Transverse colon (tissue), 4 donors: Measurements from ENCODE around the gene GNAQ. TPM values are rescaled to one million over a fixed set of nuclear protein-coding genes. Genes with fewer than 3 reads are reported as not detected.
A peak's percentile ranks its signal among the peaks of the same experiment; 100 is the strongest.

ENCODE experiments used
- DNase-seq: peaks from one replicate; pipeline ENCODE4 v3.0.0-alpha.2; 2019
- H3K27ac ChIP-seq, 4 donors: fragments of 200-600 bp; sonication (generic); 2 replicates each; pipeline ENCODE4 v1.5.1; 2016 to 2018; ENCODE audit warnings: inconsistent platforms in 4 of 4
- H3K27me3 ChIP-seq: fragments of 200-600 bp; sonication (generic); 2 replicates; pipeline ENCODE4 v1.5.1; 2017; ENCODE audit warnings: inconsistent platforms
- H3K36me3 ChIP-seq, 4 donors: fragments of 200-600 bp; sonication (generic); 2 replicates each; pipeline ENCODE4 v1.5.1; 2017 to 2019; ENCODE audit warnings: inconsistent platforms in 4 of 4
- H3K4me1 ChIP-seq, 4 donors: fragments of 200-600 bp; sonication (generic); 2 replicates each; pipeline ENCODE4 v1.5.1; 2017 to 2020; ENCODE audit warnings: inconsistent platforms in 4 of 4
- H3K4me3 ChIP-seq, 4 donors: fragments of 200-600 bp; sonication (generic); 1 replicate in 1 of 4; 2 replicates in 3 of 4; pipeline versions ENCODE4 v1.5.1 to v1.6.1; 2017 to 2019; ENCODE audit warnings: inconsistent platforms in 4 of 4
- H3K9me3 ChIP-seq, 2 donors: fragments of 200-600 bp; sonication (generic); 2 replicates each; pipeline ENCODE4 v1.5.1; 2017 to 2019; ENCODE audit warnings: inconsistent platforms in 2 of 2
- EP300 ChIP-seq: sonication (generic); formaldehyde crosslinking; IDR thresholded peaks from one replicate; pipeline ENCODE4 v1.6.1; 2017; ENCODE audit warnings: antibody characterized with exemption, low read depth
- POLR2A ChIP-seq: fragments of 450-650 bp; IDR thresholded peaks from one replicate; pipeline ENCODE4 v1.6.1; 2016; ENCODE audit warnings: antibody characterized with exemption, mild to moderate bottlenecking, moderate library complexity
- POLR2AphosphoS5 ChIP-seq, 3 donors: sonication (generic); formaldehyde crosslinking; IDR thresholded peaks; one replicate each; pipeline ENCODE4 v1.6.1; 2016; ENCODE audit warnings: antibody characterized with exemption in 3 of 3
- WGBS, 2 donors: methylation state at CpG; one replicate each; pipeline ENCODE4 v1.1.5; 2018; ENCODE audit warnings: low coverage in 1 of 2; 5-methylcytosine and 5-hydroxymethylcytosine counted together
- in situ Hi-C, 4 donors: fragments of 200-750 bp; cut with MboI; loops; one replicate each; pipeline versions ENCODE4 v1.15.0 to v1.15.1; 2017; ENCODE audit warnings: low sequenced_read_pairs in 3 of 4, low pct_ligation_motif_present in 1 of 4, low pct_unique_long_range_greater_than_20kb in 1 of 4
- intact Hi-C: fragments of 100-400 bp; cut with DNase I; formaldehyde crosslinking; loops from one replicate; pipeline ENCODE4 v1.15.1; 2023; ENCODE audit warnings: low total_unique reads
- total RNA-seq, 4 donors: library from RNA; depleted of rRNA; stranded (reverse); fragments of >200 nt; gene quantifications; one replicate each; pipeline ENCODE4 v1.1.0, GENCODE V29; 2016
- TF ChIP-seq, protein P1 (sequence below), 5 experiments: fragments of 200-600 bp in 3 of 5; fragments of 450-650 bp in 2 of 5; sonication (generic) in 3 of 5; IDR thresholded peaks; 1 replicate in 2 of 5; 2 replicates in 3 of 5; pipeline ENCODE4 v1.5.1; 2016 to 2017; ENCODE audit warnings: antibody characterized with exemption in 5 of 5, inconsistent platforms in 3 of 5, mild to moderate bottlenecking in 2 of 5, moderate library complexity in 1 of 5

GNAQ gene
- total RNA-seq, 4 donors from 2014 or later: 36.3 to 54.9 (median 47.1) TPM

DNA sequence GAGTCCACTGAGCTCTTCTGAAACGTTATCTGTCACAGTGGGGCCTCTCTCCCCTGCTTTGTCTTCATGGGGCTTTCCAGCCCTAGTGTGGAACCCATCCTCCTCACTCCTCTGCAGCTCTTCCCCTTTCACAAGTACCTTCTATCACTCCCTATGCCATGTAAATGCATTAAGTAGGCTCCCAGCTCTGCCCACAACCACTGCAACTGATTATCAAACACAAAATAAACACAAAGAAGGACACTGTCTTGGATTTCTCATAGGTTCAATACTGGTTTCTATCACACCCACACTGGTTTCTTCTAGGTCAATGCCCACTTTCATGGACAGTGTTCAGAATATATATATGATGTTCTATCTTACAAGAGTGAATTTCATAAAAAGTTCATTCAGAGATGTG is 139.4 kb downstream of the GNAQ start:
- Histone ChIP-seq H3K9me3 (no peaks in the 10 kb centered on the region), H3K27me3 (no peaks in the 10 kb centered on the region), H3K4me3 (no peak overlapping the region), H3K4me1 (peaks cover 0 to 24% (median 9%) of the 10 kb centered on the region in 4 donors), H3K36me3 (no peaks in the 10 kb centered on the region), H3K27ac (no peak overlapping the region)
- DNase-seq: no peak
- in situ Hi-C loops (no loop called here), intact Hi-C loops (no loop called here)
- 60 to 82% methylated on average over 1 of the region's 1 CpG for WGBS, 2 donors
- TF ChIP-seq EP300 (no peak), POLR2A (no peak), POLR2AphosphoS5 (IDR thresholded peaks at IDR 0.05) (no peak)
- TF ChIP-seq, protein P1, sequence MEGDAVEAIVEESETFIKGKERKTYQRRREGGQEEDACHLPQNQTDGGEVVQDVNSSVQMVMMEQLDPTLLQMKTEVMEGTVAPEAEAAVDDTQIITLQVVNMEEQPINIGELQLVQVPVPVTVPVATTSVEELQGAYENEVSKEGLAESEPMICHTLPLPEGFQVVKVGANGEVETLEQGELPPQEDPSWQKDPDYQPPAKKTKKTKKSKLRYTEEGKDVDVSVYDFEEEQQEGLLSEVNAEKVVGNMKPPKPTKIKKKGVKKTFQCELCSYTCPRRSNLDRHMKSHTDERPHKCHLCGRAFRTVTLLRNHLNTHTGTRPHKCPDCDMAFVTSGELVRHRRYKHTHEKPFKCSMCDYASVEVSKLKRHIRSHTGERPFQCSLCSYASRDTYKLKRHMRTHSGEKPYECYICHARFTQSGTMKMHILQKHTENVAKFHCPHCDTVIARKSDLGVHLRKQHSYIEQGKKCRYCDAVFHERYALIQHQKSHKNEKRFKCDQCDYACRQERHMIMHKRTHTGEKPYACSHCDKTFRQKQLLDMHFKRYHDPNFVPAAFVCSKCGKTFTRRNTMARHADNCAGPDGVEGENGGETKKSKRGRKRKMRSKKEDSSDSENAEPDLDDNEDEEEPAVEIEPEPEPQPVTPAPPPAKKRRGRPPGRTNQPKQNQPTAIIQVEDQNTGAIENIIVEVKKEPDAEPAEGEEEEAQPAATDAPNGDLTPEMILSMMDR (IDR thresholded peaks at IDR 0.05): no peak

DNA sequence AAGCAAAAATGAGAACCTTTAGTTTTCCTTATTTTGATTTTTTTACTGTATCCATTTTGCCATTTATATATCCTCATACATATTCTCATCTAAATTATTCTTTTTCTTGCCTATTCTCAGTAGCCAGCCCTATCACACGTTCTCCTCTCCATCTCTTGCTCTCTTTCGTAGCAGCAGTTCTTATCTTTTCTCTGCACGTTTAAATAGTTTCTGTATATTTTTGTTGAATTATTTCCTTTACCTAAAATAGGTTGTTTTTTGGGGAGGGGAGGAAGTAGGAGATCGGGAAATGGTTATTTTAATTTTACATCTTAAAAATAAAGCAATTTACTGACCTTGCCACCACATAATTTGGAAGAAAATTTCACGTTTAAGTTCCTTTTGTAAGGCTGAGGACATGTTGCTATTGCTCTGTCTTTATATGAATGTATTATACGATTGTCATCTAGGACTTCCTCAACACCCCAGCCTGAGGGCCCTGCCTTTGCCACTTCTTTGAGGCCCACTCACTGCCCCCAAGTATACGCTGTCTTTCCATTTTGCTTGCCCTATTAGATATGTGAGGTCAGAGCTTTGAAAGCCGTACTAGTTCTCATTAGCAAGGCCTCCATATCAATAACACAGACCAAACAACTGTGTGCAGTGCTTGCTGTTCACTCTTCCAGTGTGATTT is 140.3 kb downstream of the GNAQ start:
- Histone ChIP-seq H3K4me1 (peaks cover 0 to 16% (median 5%) of the 10 kb centered on the region in 4 donors), H3K27ac (no peak overlapping the region), H3K9me3 (no peaks in the 10 kb centered on the region), H3K36me3 (no peaks in the 10 kb centered on the region), H3K27me3 (no peaks in the 10 kb centered on the region), H3K4me3 (no peak overlapping the region)
- in situ Hi-C loops (no loop called here), intact Hi-C loops (no loop called here)
- 76 to 78% methylated on average over 6 to 8 of the region's 8 CpGs for WGBS, 2 donors
- no peak for TF ChIP-seq EP300
- DNase-seq: no peak

- H3K9me3 ChIP-seq: no peaks in the 10 kb centered on the region
- no peaks in the 10 kb centered on the region for H3K27me3 ChIP-seq
- DNase-seq: no peak
- in situ Hi-C loops (no loop called here), intact Hi-C loops (no loop called here)
- no peak for TF ChIP-seq EP300
- TF ChIP-seq POLR2A: no peak
- no peak for TF ChIP-seq POLR2AphosphoS5 (IDR thresholded peaks at IDR 0.05)
- TF ChIP-seq, protein P1 (IDR thresholded peaks at IDR 0.05): no peak
- H3K4me1 ChIP-seq: peaks cover 0 to 40% (median 22%) of the 10 kb centered on the region in 4 donors
- WGBS, 2 donors: 52 to 70% methylated on average over 2 of the region's 2 CpGs
- no peaks in the 10 kb centered on the region for H3K36me3 ChIP-seq
- H3K27ac ChIP-seq: no peak overlapping the region
- H3K4me3 ChIP-seq: no peak overlapping the region
Measured at GRCh38 chr9:77887662-77888061, 143.9 kb downstream of the GNAQ start.

DNA sequence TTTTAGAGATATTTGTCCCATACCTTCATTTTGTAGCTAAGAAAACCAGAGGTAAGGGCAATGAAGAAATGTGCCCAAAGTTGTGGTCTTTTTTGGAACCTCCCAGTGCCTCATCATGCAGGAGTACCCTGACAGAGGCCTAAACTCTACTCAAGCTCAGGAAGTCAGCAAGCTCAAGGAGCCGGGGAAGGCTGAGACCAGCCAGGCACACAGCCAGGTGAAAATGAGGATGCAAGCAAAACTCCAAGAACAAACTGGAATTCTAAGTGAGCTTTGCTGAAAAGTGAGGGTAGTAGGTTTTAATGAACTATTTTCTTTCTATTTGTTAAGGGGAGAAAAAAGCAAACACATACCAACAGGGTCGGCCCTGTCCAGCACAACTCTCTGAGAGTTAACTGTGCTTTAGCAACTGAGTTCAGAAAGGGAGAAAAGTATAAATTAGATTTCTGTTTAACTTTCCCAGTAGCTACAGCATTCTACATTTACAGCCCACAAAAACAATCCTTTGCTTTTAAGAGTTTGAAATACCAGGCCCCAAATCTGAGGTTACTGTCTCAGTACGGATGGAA is 146.4 kb downstream of the GNAQ start:
- intact Hi-C loops (no loop called here), in situ Hi-C loops (no loop called here)
- peak overlapping the region in 3 of 4 donors; percentile 2 to 9 (median 6) for H3K27ac ChIP-seq
- WGBS, 2 donors: 60 to 79% methylated on average over 3 of the region's 3 CpGs
- TF ChIP-seq EP300: no peak
- TF ChIP-seq POLR2AphosphoS5 (IDR thresholded peaks at IDR 0.05): no peak
- TF ChIP-seq, protein P1 (IDR thresholded peaks at IDR 0.05): no peak
- TF ChIP-seq POLR2A: no peak
- peaks cover 5 to 60% (median 39%) of the 10 kb centered on the region in 4 donors for H3K4me1 ChIP-seq
- no peak for DNase-seq
- no peaks in the 10 kb centered on the region for H3K9me3 ChIP-seq
- no peaks in the 10 kb centered on the region for H3K36me3 ChIP-seq
- no peak overlapping the region for H3K4me3 ChIP-seq
- no peaks in the 10 kb centered on the region for H3K27me3 ChIP-seq
